ENCODE measurements around the gene RPE. TPM values are rescaled to one million over a fixed set of nuclear protein-coding genes. Genes with fewer than 3 reads are reported as not detected.

The RPE gene
- total RNA-seq, 1 experiment from 2014 or later: 67.6 TPM

DNA sequence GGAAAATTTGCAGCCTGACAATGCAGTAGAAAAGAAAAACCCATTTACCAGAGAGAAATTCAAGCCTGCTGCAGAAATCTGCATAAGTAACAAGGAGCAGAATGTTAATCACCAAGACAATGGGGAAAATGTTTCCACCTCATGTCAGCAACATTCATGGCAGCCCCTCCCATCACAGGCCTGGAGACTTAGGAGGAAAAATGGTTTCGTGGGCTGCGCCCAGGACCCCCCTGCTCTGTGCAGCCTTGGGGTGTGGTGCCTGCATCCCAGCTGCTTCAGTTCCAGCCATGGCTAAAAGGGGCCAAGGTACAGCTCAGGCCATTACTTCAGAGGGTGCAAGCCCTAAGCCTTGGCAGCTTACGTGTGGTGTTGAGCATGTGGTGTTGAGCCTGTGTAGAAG lies 53.4 kb downstream of the RPE start (continued):
- TF ChIP-seq, protein P1, sequence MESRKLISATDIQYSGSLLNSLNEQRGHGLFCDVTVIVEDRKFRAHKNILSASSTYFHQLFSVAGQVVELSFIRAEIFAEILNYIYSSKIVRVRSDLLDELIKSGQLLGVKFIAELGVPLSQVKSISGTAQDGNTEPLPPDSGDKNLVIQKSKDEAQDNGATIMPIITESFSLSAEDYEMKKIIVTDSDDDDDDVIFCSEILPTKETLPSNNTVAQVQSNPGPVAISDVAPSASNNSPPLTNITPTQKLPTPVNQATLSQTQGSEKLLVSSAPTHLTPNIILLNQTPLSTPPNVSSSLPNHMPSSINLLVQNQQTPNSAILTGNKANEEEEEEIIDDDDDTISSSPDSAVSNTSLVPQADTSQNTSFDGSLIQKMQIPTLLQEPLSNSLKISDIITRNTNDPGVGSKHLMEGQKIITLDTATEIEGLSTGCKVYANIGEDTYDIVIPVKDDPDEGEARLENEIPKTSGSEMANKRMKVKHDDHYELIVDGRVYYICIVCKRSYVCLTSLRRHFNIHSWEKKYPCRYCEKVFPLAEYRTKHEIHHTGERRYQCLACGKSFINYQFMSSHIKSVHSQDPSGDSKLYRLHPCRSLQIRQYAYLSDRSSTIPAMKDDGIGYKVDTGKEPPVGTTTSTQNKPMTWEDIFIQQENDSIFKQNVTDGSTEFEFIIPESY (IDR thresholded peaks at IDR 0.05; ENCODE audit: extremely low read depth, insufficient replicate concordance, low read length): no peak
- TF ChIP-seq FOSL1 (IDR thresholded peaks at IDR 0.05; ENCODE audit: low read depth) (no peak), EGR1 (IDR thresholded peaks at IDR 0.05; ENCODE audit: low read depth) (no peak), EZH2phosphoT487 (IDR thresholded peaks at IDR 0.05; ENCODE audit: borderline replicate concordance) (no peak), CEBPB (IDR thresholded peaks at IDR 0.05; ENCODE audit: low read depth) (no peak)
- TF ChIP-seq, protein P2, sequence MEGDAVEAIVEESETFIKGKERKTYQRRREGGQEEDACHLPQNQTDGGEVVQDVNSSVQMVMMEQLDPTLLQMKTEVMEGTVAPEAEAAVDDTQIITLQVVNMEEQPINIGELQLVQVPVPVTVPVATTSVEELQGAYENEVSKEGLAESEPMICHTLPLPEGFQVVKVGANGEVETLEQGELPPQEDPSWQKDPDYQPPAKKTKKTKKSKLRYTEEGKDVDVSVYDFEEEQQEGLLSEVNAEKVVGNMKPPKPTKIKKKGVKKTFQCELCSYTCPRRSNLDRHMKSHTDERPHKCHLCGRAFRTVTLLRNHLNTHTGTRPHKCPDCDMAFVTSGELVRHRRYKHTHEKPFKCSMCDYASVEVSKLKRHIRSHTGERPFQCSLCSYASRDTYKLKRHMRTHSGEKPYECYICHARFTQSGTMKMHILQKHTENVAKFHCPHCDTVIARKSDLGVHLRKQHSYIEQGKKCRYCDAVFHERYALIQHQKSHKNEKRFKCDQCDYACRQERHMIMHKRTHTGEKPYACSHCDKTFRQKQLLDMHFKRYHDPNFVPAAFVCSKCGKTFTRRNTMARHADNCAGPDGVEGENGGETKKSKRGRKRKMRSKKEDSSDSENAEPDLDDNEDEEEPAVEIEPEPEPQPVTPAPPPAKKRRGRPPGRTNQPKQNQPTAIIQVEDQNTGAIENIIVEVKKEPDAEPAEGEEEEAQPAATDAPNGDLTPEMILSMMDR (IDR thresholded peaks at IDR 0.05 in 2 of 3, conservative IDR thresholded peaks at IDR 0.05 in 1 of 3; ENCODE audit: borderline replicate concordance in 1 of 3, insufficient read depth in 1 of 3, low read depth in 2 of 3, low read length in 2 of 3): no peak

DNA sequence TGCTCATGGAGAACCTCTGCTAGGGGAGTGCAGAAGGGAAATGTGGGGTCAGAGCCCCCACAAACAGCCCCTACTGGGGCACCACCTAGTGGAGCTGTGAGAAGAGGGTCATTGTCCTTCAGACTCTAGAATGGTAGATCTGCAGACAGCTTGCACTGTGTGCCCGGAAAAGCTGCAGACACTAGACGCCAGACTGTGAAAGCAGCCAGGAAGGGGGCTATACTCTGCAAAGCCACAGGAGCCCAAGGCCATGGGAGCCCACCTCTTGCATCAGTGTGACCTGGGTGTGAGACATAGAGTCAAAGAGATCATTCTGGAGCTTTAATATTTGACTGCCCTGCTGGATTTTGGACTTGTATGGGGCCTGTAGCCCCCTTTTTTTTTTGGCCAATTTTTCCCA lies 60.9 kb downstream of the RPE start:
- no TSS peak for BruUV-seq (replicated peaks)
- RAD21 ChIA-PET (ENCODE audit: low non-redundant PET in 1 of 2, low total read pairs in 2 of 2, uncharacterized antibody in 2 of 2, unreplicated experiment in 2 of 2): no interaction called here
- TF ChIP-seq, protein P1 (IDR thresholded peaks at IDR 0.05; ENCODE audit: extremely low read depth, insufficient replicate concordance, low read length): no peak
- TF ChIP-seq EZH2 (IDR thresholded peaks at IDR 0.05): no peak
- TF ChIP-seq ZFX (IDR thresholded peaks at IDR 0.05): no peak
- TF ChIP-seq, protein P3, sequence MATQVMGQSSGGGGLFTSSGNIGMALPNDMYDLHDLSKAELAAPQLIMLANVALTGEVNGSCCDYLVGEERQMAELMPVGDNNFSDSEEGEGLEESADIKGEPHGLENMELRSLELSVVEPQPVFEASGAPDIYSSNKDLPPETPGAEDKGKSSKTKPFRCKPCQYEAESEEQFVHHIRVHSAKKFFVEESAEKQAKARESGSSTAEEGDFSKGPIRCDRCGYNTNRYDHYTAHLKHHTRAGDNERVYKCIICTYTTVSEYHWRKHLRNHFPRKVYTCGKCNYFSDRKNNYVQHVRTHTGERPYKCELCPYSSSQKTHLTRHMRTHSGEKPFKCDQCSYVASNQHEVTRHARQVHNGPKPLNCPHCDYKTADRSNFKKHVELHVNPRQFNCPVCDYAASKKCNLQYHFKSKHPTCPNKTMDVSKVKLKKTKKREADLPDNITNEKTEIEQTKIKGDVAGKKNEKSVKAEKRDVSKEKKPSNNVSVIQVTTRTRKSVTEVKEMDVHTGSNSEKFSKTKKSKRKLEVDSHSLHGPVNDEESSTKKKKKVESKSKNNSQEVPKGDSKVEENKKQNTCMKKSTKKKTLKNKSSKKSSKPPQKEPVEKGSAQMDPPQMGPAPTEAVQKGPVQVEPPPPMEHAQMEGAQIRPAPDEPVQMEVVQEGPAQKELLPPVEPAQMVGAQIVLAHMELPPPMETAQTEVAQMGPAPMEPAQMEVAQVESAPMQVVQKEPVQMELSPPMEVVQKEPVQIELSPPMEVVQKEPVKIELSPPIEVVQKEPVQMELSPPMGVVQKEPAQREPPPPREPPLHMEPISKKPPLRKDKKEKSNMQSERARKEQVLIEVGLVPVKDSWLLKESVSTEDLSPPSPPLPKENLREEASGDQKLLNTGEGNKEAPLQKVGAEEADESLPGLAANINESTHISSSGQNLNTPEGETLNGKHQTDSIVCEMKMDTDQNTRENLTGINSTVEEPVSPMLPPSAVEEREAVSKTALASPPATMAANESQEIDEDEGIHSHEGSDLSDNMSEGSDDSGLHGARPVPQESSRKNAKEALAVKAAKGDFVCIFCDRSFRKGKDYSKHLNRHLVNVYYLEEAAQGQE (IDR thresholded peaks at IDR 0.05; ENCODE audit: low read depth): no peak
- no peak for TF ChIP-seq SIN3A (IDR thresholded peaks at IDR 0.05; ENCODE audit: low read depth)
- no peak for TF ChIP-seq POLR2A (IDR thresholded peaks at IDR 0.05; ENCODE audit: borderline replicate concordance, extremely low read depth, insufficient read depth, insufficient read length)
- no peak for TF ChIP-seq TCF7L2 (IDR thresholded peaks at IDR 0.05; ENCODE audit: borderline replicate concordance, extremely low read depth, insufficient read depth, insufficient read length)
- TF ChIP-seq, protein P2 (IDR thresholded peaks at IDR 0.05 in 2 of 3, conservative IDR thresholded peaks at IDR 0.05 in 1 of 3; ENCODE audit: borderline replicate concordance in 1 of 3, insufficient read depth in 1 of 3, low read depth in 2 of 3, low read length in 2 of 3): no peak

More for the DNA sequence above, 60.9 kb downstream of the RPE start:
- Histone ChIP-seq H3K9ac (ENCODE audit: low read length) (no peak overlapping the region), H3K36me3 (ENCODE audit: control insufficient read depth in 1 of 2, insufficient read depth in 2 of 2, low read length in 2 of 2) (no peaks in the 10 kb centered on the region), H3K27me3 (ENCODE audit: insufficient read depth, low read length) (no peaks in the 10 kb centered on the region), H3K9me2 (ENCODE audit: insufficient read depth) (no peaks in the 10 kb centered on the region), H3K9me3 (ENCODE audit: control insufficient read depth in 1 of 2, insufficient read depth in 1 of 2, low read depth in 1 of 2, low read length in 2 of 2) (no peaks in the 10 kb centered on the region), H4K20me1 (ENCODE audit: insufficient read depth) (no peaks in the 10 kb centered on the region), H2AFZ (ENCODE audit: low read depth, low read length, poor library complexity, severe bottlenecking) (no peak overlapping the region), H3K4me3 (replicated peaks in 1 of 2; ENCODE audit: low read depth in 1 of 2, low read length in 2 of 2) (no peak overlapping the region), H3K4me2 (ENCODE audit: low read length) (no peak overlapping the region), H3K4me1 (ENCODE audit: control insufficient read depth in 1 of 2, insufficient read depth in 2 of 2, low read length in 2 of 2) (no peaks in the 10 kb centered on the region), H3K79me2 (ENCODE audit: insufficient read depth, low read length) (no peaks in the 10 kb centered on the region), H3K27ac (ENCODE audit: low read depth, low read length) (no peak overlapping the region)
- ChIA-PET CTCF (no interaction called here), POLR2A (no interaction called here)
- ATAC-seq: no peak
- intact Hi-C loops (cut with micrococcal nuclease): no loop called here
- no peak for DNase-seq (ENCODE audit: low read depth, low spot score)

Measured in HCT116 (cell line).